ENCODE data around the gene ZNF146.
"Not testable (repeated sequence)": the region's sequence is repeated elsewhere in the genome, so short reads cannot be mapped to it uniquely, and the experiment has no call there.

The ZNF146 gene

GRCh38 chr19:36214386-36215275, at the start of gene ZNF146, which contains the start of gene ZNF565:
Gene ZNF146 (plus strand): TSS chr19:36215106. CDS start chr19:36236441, 21,335 bp downstream.
Gene ZNF565 (minus strand): TSS chr19:36214665. CDS start chr19:36201985, 12,680 bp downstream.
- peak; percentile 99 for DNase-seq (ENCODE audit: low spot score)

- DNase-seq (ENCODE audit: low spot score), result no peak
Observed at GRCh38 chr19:36169084-36169760, 45.7 kb upstream of the ZNF146 start.

GRCh38 chr19:36172852-36173251, 42.1 kb upstream of the ZNF146 start:
- DNase-seq (ENCODE audit: low spot score), result no peak

DNA sequence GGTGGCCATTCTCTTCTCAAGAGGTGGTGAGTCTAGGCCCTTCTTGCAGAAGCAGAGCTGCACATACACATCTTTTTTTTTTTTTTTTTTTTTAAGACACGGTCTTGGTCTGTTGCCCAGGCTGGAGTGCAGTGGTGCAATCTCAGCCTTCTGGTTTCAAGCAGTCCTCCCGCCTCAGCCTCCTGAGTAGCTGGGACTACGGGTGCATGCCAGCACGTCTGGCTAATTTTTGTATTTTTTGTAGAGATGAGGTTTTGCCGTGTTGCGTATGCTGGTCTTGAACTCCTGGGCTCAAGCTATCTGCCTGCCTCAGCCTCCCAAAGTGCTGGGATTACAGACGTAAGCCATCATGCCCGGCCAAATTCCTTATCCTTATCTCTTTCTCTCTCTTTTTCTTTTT, 41.1 kb upstream of the ZNF146 start:
- DNase-seq (ENCODE audit: low spot score), result not testable (repeated sequence)

- DNase-seq (ENCODE audit: low spot score), result not testable (repeated sequence)
Observed at GRCh38 chr19:36179077-36179476, 35.8 kb upstream of the ZNF146 start.

- DNase-seq (ENCODE audit: low spot score), result no peak
Observed at GRCh38 chr19:36182612-36183244, 32.2 kb upstream of the ZNF146 start.

DNA sequence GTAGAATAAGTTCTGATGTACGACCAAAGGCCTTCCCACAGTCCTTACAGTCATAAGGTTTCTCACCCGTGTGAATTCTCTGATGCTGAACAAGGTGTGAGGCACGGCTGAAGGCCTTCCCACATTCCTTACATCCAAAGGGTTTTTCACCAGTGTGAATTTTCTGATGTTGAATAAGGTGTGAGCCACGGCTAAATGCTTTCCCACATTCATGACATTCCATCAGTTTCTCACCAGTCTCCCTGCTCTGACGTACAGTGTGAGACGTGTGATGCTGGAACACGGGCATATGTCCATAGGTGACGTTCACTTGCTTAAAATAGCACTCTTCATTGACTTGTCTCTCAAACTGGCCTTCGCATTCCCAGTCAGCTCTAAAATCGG, 31.7 kb upstream of the ZNF146 start:
- no peak for DNase-seq (ENCODE audit: low spot score)

GRCh38 chr19:36186722-36187121, 28.2 kb upstream of the ZNF146 start:
- not testable (repeated sequence) for DNase-seq (ENCODE audit: low spot score)

DNA sequence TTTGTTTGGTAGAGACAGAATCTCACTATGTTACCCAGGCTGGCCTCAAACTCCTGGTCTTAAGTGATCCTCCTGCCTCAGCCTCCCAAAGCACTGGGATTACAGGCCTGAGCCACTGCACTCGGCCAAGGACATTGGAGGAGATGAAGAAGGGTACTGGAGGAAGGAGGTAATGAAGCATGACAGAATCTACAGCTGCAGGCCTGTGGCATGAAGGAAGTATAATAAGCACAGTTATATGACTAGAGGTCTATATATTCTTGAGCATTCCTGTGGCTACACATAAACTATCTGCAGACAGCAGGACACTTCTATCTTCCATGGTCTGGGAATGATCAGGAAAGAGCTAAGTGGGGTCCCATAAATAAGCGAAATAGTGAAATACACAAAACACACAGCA, 18.7 kb upstream of the ZNF146 start:
- DNase-seq (ENCODE audit: low spot score), result no peak

GRCh38 chr19:36198119-36198518, 16.8 kb upstream of the ZNF146 start:
- DNase-seq (ENCODE audit: low spot score), result no peak

- no peak for DNase-seq (ENCODE audit: low spot score)
Observed at GRCh38 chr19:36201684-36202083, 13.2 kb upstream of the ZNF146 start.

DNA sequence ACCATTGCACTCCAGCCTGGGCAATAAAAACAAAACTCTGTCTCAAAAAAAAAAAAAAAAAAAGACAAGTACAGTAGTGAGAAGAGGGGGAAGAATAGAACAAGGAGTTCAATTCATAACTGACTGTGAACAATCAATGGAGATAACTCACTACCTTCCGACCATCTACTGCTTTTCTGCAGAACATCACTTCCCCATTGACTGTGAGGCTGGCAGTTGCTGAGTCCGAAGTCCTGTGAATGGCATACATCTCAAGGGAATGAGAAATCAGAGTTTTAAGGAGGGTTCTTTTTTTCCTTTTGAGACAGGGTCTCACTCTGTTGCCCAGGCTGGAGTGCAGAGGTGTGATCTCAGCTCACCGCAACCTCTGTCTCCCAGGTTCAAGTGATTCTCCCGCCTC, 11.6 kb upstream of the ZNF146 start:
- no peak for DNase-seq (ENCODE audit: low spot score)

DNA sequence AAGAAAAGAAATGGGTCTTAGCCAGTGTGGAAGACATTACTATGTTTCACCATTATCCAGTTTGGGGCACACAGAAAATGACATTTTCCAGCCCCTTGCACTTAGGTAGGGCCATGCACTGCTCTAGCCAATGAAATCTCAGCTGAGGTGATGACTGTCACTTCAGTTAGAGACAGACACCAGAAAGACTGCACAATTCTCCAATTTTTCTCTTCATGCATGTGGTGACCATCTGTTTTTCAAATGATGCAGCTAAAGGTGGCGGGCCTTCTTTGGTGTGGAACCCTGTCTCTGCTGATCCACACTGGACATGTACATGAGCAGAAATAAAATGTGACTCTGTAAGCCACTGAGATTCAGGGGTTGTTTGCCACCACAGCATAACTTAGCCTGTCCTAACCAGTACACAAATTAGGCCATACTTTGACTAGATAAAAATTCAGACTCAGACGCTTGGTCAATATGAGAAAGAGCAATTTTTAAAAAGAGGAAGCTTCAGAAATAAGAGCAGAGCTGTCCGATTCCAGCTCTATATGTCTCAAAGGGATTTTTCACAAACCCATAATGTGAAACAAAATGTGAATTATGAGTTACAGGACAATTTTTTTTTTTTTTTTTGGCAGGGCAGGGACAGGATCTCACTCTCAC, 7.2 kb upstream of the ZNF146 start:
- DNase-seq (ENCODE audit: low spot score), result no peak

DNA sequence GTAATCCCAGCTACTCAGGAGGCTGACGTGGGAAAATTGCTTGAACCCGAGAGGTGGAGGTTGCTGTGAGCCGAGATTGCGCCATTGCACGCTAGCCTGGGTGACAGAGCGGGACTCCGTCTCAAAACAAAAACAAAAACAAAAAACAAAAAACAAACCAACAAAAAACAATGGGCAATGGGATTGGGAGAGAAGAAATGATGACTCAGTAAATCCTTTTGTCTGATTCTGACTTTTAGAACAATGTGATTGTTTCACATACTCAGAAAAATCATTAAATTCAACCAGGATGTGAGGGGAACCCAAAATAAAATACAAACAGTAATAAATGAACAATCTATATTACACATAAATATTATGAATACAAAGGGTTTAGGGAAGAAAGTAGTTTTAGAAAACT, 5.5 kb upstream of the ZNF146 start:
- DNase-seq (ENCODE audit: low spot score), result no peak

- DNase-seq (ENCODE audit: low spot score), result no peak
Observed at GRCh38 chr19:36210497-36210896, 4.4 kb upstream of the ZNF146 start.

GRCh38 chr19:36212895-36213294, 2.0 kb upstream of the ZNF146 start:
- no peak for DNase-seq (ENCODE audit: low spot score)

- DNase-seq (ENCODE audit: low spot score), result no peak
Observed at GRCh38 chr19:36215276-36216123, 594 bp downstream of the ZNF146 start.

DNA sequence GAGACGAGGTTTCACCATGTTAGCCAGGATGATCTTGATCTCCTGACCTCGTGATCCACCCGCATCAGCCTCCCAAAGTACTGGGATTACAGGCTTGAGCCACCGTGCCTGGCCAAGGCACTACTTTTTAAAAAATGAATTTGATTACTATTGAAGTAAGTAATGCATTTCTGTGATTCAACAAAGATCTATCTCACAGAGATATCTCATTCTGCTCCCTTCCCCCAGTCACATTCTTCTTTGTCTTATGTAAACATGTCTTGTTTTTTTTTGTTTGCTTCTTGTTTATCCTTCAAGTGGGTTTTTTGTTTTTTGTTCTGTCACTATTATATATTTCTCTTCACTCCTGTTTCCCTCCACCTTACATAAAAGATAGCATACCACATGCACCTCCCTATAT, 6.6 kb downstream of the ZNF146 start:
- no peak for DNase-seq (ENCODE audit: low spot score)

GRCh38 chr19:36222503-36222902, 7.6 kb downstream of the ZNF146 start:
- no peak for DNase-seq (ENCODE audit: low spot score)

- DNase-seq (ENCODE audit: low spot score), result no peak
Observed at GRCh38 chr19:36225219-36225892, 10.4 kb downstream of the ZNF146 start.

DNA sequence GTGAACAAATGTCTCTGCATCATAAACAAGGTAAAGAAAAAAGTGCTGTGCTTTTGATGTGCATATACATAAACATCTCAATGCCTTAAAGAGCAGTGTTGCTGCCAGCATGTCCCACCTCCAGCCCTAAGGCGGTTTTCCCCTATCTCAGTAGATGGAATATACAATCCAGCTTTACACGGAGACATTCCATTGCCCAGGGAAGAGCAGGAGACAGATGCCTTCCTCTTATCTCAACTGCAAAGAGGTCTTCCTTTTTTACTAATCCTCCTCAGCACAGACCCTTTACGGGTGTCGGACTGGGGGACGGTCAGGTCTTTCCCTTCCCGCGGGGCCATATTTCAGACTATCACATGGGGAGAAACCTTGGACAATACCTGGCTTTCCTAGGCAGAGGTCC, 18.7 kb downstream of the ZNF146 start:
- DNase-seq (ENCODE audit: low spot score), result not testable (repeated sequence)
